HEK293 (cell line): ENCODE results near the gene COMMD7.

Experiments
- BCL11A ChIP-seq: fragments of 450-650 bp; formaldehyde crosslinking; IDR thresholded peaks from 2 replicates; pipeline ENCODE4 v1.5.1; 2016; ENCODE audit warnings: low read depth, missing biosample characterization, missing genetic modification characterization
- IKZF3 ChIP-seq: fragments of 450-650 bp; IDR thresholded peaks from 2 replicates; pipeline ENCODE4 v1.5.0; 2018; ENCODE audit warnings: missing biosample characterization, mild to moderate bottlenecking, missing genetic modification characterization, moderate library complexity
- OVOL3 ChIP-seq: fragments of 450-650 bp; formaldehyde crosslinking; IDR thresholded peaks from 2 replicates; pipeline ENCODE4 v1.5.1; 2016; ENCODE audit warnings: missing biosample characterization, missing genetic modification characterization
- REPIN1 ChIP-seq: fragments of 450-650 bp; formaldehyde crosslinking; IDR thresholded peaks from 2 replicates; pipeline ENCODE4 v1.5.1; 2017; ENCODE audit warnings: missing biosample characterization, missing genetic modification characterization, low read depth
- SETDB1 ChIP-seq: IDR thresholded peaks from one replicate; pipeline ENCODE4 v1.6.1; 2017; ENCODE audit warnings: mild to moderate bottlenecking, low read length, moderate library complexity, mixed read lengths; ENCODE audit not compliant: insufficient read length
- ZBTB17 ChIP-seq: fragments of 450-650 bp; formaldehyde crosslinking; IDR thresholded peaks from 2 replicates; pipeline ENCODE4 v1.5.1; 2016; ENCODE audit warnings: missing biosample characterization, missing genetic modification characterization
- ZBTB20 ChIP-seq: fragments of 450-650 bp; formaldehyde crosslinking; IDR thresholded peaks from 2 replicates; pipeline ENCODE4 v1.5.1; 2016; ENCODE audit warnings: missing biosample characterization, missing genetic modification characterization
- ZNF175 ChIP-seq: fragments of 450-650 bp; formaldehyde crosslinking; IDR thresholded peaks from 2 replicates; pipeline ENCODE4 v1.5.1; 2016; ENCODE audit warnings: missing biosample characterization, missing genetic modification characterization
- ZNF223 ChIP-seq: fragments of 450-650 bp; formaldehyde crosslinking; IDR thresholded peaks from 2 replicates; pipeline ENCODE4 v1.5.1; 2016; ENCODE audit warnings: missing biosample characterization, missing genetic modification characterization
- ZNF311 ChIP-seq: fragments of 450-650 bp; formaldehyde crosslinking; IDR thresholded peaks from 2 replicates; pipeline ENCODE4 v1.5.1; 2017; ENCODE audit warnings: missing biosample characterization, missing genetic modification characterization, borderline replicate concordance
- ZNF473 ChIP-seq: fragments of 450-650 bp; formaldehyde crosslinking; IDR thresholded peaks from 2 replicates; pipeline ENCODE4 v1.5.1; 2017; ENCODE audit warnings: missing biosample characterization, missing genetic modification characterization
- ZNF529 ChIP-seq: fragments of 450-650 bp; formaldehyde crosslinking; IDR thresholded peaks from 2 replicates; pipeline ENCODE4 v1.5.1; 2017; ENCODE audit warnings: missing genetic modification characterization, missing biosample characterization; ENCODE audit not compliant: insufficient replicate concordance
- ZNF600 ChIP-seq: fragments of 450-650 bp; formaldehyde crosslinking; IDR thresholded peaks from 2 replicates; pipeline ENCODE4 v1.5.1; 2016; ENCODE audit warnings: missing biosample characterization, missing genetic modification characterization
- ZNF658 ChIP-seq: fragments of 450-650 bp; formaldehyde crosslinking; IDR thresholded peaks from 2 replicates; pipeline ENCODE4; 2016; ENCODE audit warnings: missing biosample characterization, missing genetic modification characterization
- ZNF701 ChIP-seq: fragments of 450-650 bp; formaldehyde crosslinking; IDR thresholded peaks from 2 replicates; pipeline ENCODE4 v1.5.1; 2016; ENCODE audit warnings: missing biosample characterization, missing genetic modification characterization
- ZSCAN16 ChIP-seq: fragments of 450-650 bp; formaldehyde crosslinking; IDR thresholded peaks from 2 replicates; pipeline ENCODE4 v1.5.1; 2016; ENCODE audit warnings: missing biosample characterization, missing genetic modification characterization
- TF ChIP-seq, protein P1 (sequence below): fragments of 450-650 bp; formaldehyde crosslinking; conservative IDR thresholded peaks from 2 replicates; pipeline ENCODE4 v1.5.1; 2016; ENCODE audit warnings: low read depth, missing biosample characterization, missing genetic modification characterization
- TF ChIP-seq, protein P2 (sequence below): fragments of 450-650 bp; formaldehyde crosslinking; IDR thresholded peaks from 2 replicates; pipeline ENCODE4 v1.5.1; 2016; ENCODE audit warnings: missing biosample characterization, missing genetic modification characterization
- TF ChIP-seq, protein P3 (sequence below): fragments of 450-650 bp; formaldehyde crosslinking; IDR thresholded peaks from 2 replicates; pipeline ENCODE4 v1.5.0; 2017; ENCODE audit warnings: missing biosample characterization, missing genetic modification characterization, borderline replicate concordance
- TF ChIP-seq, protein P4 (sequence below): fragments of 450-650 bp; formaldehyde crosslinking; IDR thresholded peaks from 2 replicates; pipeline ENCODE4 v1.5.1; 2016; ENCODE audit warnings: missing biosample characterization, missing genetic modification characterization
- TF ChIP-seq, protein P5 (sequence below): fragments of 450-650 bp; IDR thresholded peaks from 2 replicates; pipeline ENCODE4 v1.5.1; 2018; ENCODE audit warnings: missing biosample characterization, missing genetic modification characterization

The COMMD7 gene

DNA sequence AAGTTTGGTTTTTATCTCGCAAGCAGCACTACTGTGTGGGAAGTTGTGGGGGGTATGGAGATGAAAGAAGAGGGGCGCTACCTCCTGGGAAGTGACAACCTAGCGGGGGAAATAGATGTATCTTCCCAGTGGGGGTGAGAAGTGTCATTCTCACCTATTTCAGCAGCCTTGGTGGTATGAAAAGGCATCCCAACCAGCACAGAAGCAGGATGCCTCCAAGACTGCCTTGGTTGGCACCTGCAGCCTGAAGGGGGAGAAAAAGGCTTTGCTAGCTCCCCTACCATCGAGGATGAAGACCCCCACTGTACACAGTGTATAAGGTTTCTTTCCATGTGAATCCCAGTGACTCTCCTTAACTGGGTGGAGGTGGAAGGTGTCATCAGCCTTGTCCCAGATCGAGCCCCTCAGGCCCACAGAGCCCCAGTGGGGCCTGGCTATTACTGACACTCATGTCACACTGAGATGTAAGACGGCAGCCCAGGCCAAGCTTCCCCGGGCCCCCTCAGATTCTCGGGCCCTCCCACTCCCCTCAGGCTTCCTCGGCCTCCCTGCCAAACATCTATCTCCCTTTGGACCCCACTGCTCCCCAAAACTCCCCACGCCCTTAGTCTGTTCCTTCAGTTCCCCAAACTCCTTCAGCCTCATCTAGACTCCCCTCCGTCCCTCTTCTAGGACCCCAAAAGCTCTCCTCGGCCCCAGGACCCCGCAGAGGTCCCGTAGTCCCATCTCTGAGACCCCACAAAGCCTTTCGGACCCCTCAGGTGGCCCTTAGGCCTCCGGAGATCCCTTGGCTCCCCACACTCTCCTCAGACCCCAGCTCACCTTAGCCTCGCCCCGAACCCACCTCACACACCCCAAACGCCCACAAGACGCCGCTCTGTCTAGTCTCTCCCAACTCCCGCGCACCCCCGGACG is 688 bp downstream of the COMMD7 start (continued):
- no peak for TF ChIP-seq ZSCAN16 (tag by site-specific recombination)
- TF ChIP-seq ZBTB20 (tag by site-specific recombination): peak; percentile 54; the same call in 1 of the 2 replicates
- TF ChIP-seq ZNF600: 0 out of 2 replicates have a peak, but pooled peaks have one; percentile 13
- TF ChIP-seq, protein P1, sequence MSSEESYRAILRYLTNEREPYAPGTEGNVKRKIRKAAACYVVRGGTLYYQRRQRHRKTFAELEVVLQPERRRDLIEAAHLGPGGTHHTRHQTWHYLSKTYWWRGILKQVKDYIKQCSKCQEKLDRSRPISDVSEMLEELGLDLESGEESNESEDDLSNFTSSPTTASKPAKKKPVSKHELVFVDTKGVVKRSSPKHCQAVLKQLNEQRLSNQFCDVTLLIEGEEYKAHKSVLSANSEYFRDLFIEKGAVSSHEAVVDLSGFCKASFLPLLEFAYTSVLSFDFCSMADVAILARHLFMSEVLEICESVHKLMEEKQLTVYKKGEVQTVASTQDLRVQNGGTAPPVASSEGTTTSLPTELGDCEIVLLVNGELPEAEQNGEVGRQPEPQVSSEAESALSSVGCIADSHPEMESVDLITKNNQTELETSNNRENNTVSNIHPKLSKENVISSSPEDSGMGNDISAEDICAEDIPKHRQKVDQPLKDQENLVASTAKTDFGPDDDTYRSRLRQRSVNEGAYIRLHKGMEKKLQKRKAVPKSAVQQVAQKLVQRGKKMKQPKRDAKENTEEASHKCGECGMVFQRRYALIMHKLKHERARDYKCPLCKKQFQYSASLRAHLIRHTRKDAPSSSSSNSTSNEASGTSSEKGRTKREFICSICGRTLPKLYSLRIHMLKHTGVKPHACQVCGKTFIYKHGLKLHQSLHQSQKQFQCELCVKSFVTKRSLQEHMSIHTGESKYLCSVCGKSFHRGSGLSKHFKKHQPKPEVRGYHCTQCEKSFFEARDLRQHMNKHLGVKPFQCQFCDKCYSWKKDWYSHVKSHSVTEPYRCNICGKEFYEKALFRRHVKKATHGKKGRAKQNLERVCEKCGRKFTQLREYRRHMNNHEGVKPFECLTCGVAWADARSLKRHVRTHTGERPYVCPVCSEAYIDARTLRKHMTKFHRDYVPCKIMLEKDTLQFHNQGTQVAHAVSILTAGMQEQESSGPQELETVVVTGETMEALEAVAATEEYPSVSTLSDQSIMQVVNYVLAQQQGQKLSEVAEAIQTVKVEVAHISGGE (tag by site-specific recombination): no peak
- TF ChIP-seq ZNF701: no peak
- TF ChIP-seq, protein P2, sequence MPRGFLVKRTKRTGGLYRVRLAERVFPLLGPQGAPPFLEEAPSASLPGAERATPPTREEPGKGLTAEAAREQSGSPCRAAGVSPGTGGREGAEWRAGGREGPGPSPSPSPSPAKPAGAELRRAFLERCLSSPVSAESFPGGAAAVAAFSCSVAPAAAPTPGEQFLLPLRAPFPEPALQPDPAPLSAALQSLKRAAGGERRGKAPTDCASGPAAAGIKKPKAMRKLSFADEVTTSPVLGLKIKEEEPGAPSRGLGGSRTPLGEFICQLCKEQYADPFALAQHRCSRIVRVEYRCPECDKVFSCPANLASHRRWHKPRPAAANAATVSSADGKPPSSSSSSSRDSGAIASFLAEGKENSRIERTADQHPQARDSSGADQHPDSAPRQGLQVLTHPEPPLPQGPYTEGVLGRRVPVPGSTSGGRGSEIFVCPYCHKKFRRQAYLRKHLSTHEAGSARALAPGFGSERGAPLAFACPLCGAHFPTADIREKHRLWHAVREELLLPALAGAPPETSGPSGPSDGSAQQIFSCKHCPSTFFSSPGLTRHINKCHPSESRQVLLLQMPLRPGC (tag by site-specific recombination): no peak
- no peak for TF ChIP-seq ZNF175 (tag by site-specific recombination)
- no peak for TF ChIP-seq ZNF529
- TF ChIP-seq ZNF311 (tag by site-specific recombination): no peak
- TF ChIP-seq BCL11A (tag by site-specific recombination): no peak
- TF ChIP-seq IKZF3 (tag by site-specific recombination): no peak
- no peak for TF ChIP-seq ZNF223 (tag by site-specific recombination)
- TF ChIP-seq, protein P3, sequence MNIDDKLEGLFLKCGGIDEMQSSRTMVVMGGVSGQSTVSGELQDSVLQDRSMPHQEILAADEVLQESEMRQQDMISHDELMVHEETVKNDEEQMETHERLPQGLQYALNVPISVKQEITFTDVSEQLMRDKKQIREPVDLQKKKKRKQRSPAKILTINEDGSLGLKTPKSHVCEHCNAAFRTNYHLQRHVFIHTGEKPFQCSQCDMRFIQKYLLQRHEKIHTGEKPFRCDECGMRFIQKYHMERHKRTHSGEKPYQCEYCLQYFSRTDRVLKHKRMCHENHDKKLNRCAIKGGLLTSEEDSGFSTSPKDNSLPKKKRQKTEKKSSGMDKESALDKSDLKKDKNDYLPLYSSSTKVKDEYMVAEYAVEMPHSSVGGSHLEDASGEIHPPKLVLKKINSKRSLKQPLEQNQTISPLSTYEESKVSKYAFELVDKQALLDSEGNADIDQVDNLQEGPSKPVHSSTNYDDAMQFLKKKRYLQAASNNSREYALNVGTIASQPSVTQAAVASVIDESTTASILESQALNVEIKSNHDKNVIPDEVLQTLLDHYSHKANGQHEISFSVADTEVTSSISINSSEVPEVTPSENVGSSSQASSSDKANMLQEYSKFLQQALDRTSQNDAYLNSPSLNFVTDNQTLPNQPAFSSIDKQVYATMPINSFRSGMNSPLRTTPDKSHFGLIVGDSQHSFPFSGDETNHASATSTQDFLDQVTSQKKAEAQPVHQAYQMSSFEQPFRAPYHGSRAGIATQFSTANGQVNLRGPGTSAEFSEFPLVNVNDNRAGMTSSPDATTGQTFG (tag by site-specific recombination): no peak
- TF ChIP-seq ZNF658 (tag by site-specific recombination): no peak
- TF ChIP-seq, protein P4, sequence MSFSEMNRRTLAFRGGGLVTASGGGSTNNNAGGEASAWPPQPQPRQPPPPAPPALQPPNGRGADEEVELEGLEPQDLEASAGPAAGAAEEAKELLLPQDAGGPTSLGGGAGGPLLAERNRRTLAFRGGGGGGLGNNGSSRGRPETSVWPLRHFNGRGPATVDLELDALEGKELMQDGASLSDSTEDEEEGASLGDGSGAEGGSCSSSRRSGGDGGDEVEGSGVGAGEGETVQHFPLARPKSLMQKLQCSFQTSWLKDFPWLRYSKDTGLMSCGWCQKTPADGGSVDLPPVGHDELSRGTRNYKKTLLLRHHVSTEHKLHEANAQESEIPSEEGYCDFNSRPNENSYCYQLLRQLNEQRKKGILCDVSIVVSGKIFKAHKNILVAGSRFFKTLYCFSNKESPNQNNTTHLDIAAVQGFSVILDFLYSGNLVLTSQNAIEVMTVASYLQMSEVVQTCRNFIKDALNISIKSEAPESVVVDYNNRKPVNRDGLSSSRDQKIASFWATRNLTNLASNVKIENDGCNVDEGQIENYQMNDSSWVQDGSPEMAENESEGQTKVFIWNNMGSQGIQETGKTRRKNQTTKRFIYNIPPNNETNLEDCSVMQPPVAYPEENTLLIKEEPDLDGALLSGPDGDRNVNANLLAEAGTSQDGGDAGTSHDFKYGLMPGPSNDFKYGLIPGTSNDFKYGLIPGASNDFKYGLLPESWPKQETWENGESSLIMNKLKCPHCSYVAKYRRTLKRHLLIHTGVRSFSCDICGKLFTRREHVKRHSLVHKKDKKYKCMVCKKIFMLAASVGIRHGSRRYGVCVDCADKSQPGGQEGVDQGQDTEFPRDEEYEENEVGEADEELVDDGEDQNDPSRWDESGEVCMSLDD (tag by site-specific recombination): peak; percentile 76
- TF ChIP-seq REPIN1 (tag by site-specific recombination): no peak
- TF ChIP-seq ZBTB17 (tag by site-specific recombination): no peak
- TF ChIP-seq, protein P5, sequence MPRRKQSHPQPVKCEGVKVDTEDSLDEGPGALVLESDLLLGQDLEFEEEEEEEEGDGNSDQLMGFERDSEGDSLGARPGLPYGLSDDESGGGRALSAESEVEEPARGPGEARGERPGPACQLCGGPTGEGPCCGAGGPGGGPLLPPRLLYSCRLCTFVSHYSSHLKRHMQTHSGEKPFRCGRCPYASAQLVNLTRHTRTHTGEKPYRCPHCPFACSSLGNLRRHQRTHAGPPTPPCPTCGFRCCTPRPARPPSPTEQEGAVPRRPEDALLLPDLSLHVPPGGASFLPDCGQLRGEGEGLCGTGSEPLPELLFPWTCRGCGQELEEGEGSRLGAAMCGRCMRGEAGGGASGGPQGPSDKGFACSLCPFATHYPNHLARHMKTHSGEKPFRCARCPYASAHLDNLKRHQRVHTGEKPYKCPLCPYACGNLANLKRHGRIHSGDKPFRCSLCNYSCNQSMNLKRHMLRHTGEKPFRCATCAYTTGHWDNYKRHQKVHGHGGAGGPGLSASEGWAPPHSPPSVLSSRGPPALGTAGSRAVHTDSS (tag by site-specific recombination): no peak
- no peak for TF ChIP-seq OVOL3
- no peak for TF ChIP-seq SETDB1
- no peak for TF ChIP-seq ZNF473 (tag by site-specific recombination)
